Measurements from ENCODE around the gene ZNF407. TPM values are rescaled to one million over a fixed set of nuclear protein-coding genes. Genes with fewer than 3 reads are reported as not detected.

The ZNF407 gene
- total RNA-seq, 1 donor from 2014 or later = 9.0 TPM

DNA sequence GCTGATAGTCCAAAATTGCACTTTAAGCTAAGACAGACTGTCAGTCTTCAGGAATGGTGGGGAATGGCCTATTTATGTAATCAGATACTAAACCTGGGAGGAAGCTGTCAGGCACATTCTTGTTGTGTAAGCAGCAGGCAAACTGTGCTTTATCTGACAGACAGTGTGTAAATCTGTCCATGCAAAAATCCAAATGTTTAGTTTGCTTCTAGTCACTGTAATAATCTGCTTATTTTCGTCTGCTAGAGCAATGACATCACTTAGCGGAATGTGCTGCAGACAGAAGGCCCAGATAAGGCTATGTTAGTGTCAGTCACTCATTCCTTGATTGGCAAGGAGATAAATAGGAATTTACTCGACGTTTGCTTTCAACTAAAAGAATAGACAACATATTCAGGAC lies 263.5 kb downstream of the ZNF407 start:
- Histone ChIP-seq H3K27ac (no peak overlapping the region), H4K20me1 (ENCODE audit: low read depth) (no peaks in the 10 kb centered on the region), H3K36me3 (no peaks in the 10 kb centered on the region), H3K27me3 (no peaks in the 10 kb centered on the region), H3K4me2 (no peak overlapping the region), H3K4me1 (peaks cover 7% of the 10 kb centered on the region), H3K79me2 (ENCODE audit: low read depth) (no peaks in the 10 kb centered on the region), H3K9ac (no peak overlapping the region), H2AFZ (replicated peaks) (no peak overlapping the region), H3K9me3 (ENCODE audit: low read depth) (no peaks in the 10 kb centered on the region), H3F3A (ENCODE audit: low read depth) (no peaks in the 10 kb centered on the region), H3K4me3 (no peak overlapping the region)
- Mint-ChIP-seq H3K9me3 (no peaks in the 10 kb centered on the region), H3K27ac (no peak overlapping the region), H3K4me1 (no peaks in the 10 kb centered on the region), H3K36me3 (no peaks in the 10 kb centered on the region), H3K4me3 (no peak overlapping the region), H3K27me3 (ENCODE audit: insufficient read depth, low read depth) (no peaks in the 10 kb centered on the region)
- DNase-seq (ENCODE audit: low spot score) = no peak
- TF ChIP-seq EZH2 (IDR thresholded peaks at IDR 0.05) (no peak), EZH2phosphoT487 (IDR thresholded peaks at IDR 0.05) (no peak)
- TF ChIP-seq, protein P1, sequence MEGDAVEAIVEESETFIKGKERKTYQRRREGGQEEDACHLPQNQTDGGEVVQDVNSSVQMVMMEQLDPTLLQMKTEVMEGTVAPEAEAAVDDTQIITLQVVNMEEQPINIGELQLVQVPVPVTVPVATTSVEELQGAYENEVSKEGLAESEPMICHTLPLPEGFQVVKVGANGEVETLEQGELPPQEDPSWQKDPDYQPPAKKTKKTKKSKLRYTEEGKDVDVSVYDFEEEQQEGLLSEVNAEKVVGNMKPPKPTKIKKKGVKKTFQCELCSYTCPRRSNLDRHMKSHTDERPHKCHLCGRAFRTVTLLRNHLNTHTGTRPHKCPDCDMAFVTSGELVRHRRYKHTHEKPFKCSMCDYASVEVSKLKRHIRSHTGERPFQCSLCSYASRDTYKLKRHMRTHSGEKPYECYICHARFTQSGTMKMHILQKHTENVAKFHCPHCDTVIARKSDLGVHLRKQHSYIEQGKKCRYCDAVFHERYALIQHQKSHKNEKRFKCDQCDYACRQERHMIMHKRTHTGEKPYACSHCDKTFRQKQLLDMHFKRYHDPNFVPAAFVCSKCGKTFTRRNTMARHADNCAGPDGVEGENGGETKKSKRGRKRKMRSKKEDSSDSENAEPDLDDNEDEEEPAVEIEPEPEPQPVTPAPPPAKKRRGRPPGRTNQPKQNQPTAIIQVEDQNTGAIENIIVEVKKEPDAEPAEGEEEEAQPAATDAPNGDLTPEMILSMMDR (IDR thresholded peaks at IDR 0.05) = no peak

DNA sequence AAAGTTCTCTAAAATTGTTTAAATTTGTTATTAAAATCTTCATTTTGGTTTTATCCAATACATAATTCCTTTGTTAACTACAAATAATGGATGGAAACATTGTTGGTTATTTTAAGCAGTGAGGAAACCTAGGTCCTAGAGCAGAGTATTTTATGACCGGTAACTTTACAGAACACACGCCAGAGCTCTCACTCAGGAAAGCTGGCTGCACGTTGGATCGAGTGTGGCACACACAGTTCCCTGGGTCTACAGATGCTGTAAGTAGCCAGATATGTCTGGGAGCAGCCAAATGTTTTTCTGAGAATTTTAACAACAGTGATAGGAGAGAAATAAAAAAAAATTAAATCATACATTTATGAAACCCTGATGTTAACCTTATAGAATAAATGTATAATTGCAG lies 264.4 kb downstream of the ZNF407 start:
- no peak for DNase-seq (ENCODE audit: low spot score)
- H3K36me3 ChIP-seq = no peaks in the 10 kb centered on the region
- H3K36me3 Mint-ChIP-seq = no peaks in the 10 kb centered on the region
- H3K27ac Mint-ChIP-seq = no peak overlapping the region
- H3F3A ChIP-seq (ENCODE audit: low read depth) = no peaks in the 10 kb centered on the region
- no peaks in the 10 kb centered on the region for H3K4me1 ChIP-seq
- H3K4me3 ChIP-seq = no peak overlapping the region
- no peaks in the 10 kb centered on the region for H3K27me3 Mint-ChIP-seq (ENCODE audit: insufficient read depth, low read depth)
- H2AFZ ChIP-seq (replicated peaks) = no peak overlapping the region
- no peak overlapping the region for H3K9ac ChIP-seq
- no peaks in the 10 kb centered on the region for H3K79me2 ChIP-seq (ENCODE audit: low read depth)
- H3K4me3 Mint-ChIP-seq = no peak overlapping the region
- no peaks in the 10 kb centered on the region for H3K27me3 ChIP-seq
- TF ChIP-seq EZH2phosphoT487 (IDR thresholded peaks at IDR 0.05) = no peak
- no peak for TF ChIP-seq EZH2 (IDR thresholded peaks at IDR 0.05)
- TF ChIP-seq, protein P1 (IDR thresholded peaks at IDR 0.05) = no peak
- no peaks in the 10 kb centered on the region for H4K20me1 ChIP-seq (ENCODE audit: low read depth)
- H3K4me2 ChIP-seq = no peak overlapping the region
- H3K27ac ChIP-seq = no peak overlapping the region
- no peaks in the 10 kb centered on the region for H3K9me3 ChIP-seq (ENCODE audit: low read depth)
- H3K9me3 Mint-ChIP-seq = no peaks in the 10 kb centered on the region
- no peaks in the 10 kb centered on the region for H3K4me1 Mint-ChIP-seq

DNA sequence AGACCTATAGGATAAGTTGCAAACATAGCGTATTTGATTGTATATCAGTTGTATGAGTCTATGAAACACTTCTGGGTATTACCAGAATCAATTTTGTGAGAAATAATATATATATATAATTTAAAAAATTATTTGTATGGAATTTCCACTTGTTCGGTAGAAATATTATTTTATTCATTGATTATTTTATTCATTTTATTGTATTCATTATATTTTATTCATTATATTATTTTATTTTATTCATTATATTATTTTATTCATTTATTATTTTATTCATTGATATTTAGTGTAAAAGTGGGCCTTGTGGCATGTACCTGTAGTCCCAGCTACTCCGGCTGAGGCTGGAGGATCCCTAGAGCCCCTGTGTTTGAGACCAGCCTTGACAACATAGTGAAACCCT lies 268.9 kb downstream of the ZNF407 start:
- no peak for DNase-seq (ENCODE audit: low spot score)
- Mint-ChIP-seq H3K27me3 (ENCODE audit: insufficient read depth, low read depth) (no peaks in the 10 kb centered on the region), H3K27ac (no peak overlapping the region), H3K4me1 (peaks cover 12% of the 10 kb centered on the region), H3K4me3 (no peak overlapping the region), H3K9me3 (no peaks in the 10 kb centered on the region), H3K36me3 (no peaks in the 10 kb centered on the region)
- H3F3A ChIP-seq (ENCODE audit: low read depth) = peaks cover 20% of the 10 kb centered on the region
- no peaks in the 10 kb centered on the region for H3K79me2 ChIP-seq (ENCODE audit: low read depth)
- no peaks in the 10 kb centered on the region for H3K27me3 ChIP-seq
- H3K4me1 ChIP-seq = peaks cover 31% of the 10 kb centered on the region
- H3K4me3 ChIP-seq = no peak overlapping the region
- no peaks in the 10 kb centered on the region for H3K9me3 ChIP-seq (ENCODE audit: low read depth)
- no peak overlapping the region for H3K9ac ChIP-seq
- no peaks in the 10 kb centered on the region for H3K36me3 ChIP-seq
- H3K4me2 ChIP-seq = no peak overlapping the region
- H4K20me1 ChIP-seq (ENCODE audit: low read depth) = no peaks in the 10 kb centered on the region
- TF ChIP-seq EZH2phosphoT487 (IDR thresholded peaks at IDR 0.05) (no peak), EZH2 (IDR thresholded peaks at IDR 0.05) (no peak)
- TF ChIP-seq, protein P1 (IDR thresholded peaks at IDR 0.05) = no peak
- no peak overlapping the region for H2AFZ ChIP-seq (replicated peaks)
- H3K27ac ChIP-seq = no peak overlapping the region

Data from neural progenitor cell (in vitro differentiated cells).